Hippocampal formation (tissue), 2 donors: ENCODE data around the gene ALK.

Source experiments
- DNase-seq, 2 donors: peaks; one replicate each; lab custom pipeline; 2025; lab: John Stamatoyannopoulos, UW

ALK gene

GRCh38 chr2:29576231-29576630 lies 345.2 kb downstream of the ALK start:
- no peak for DNase-seq

- no peak for DNase-seq
Measured at GRCh38 chr2:29575370-29575890, 346.0 kb downstream of the ALK start.

- no peak for DNase-seq
Measured at GRCh38 chr2:29573612-29574011, 347.8 kb downstream of the ALK start.

- no peak for DNase-seq
Measured at GRCh38 chr2:29573147-29573546, 348.2 kb downstream of the ALK start.

GRCh38 chr2:29570539-29570938 lies 350.8 kb downstream of the ALK start:
- DNase-seq = no peak

GRCh38 chr2:29567906-29568520 lies 353.4 kb downstream of the ALK start:
- DNase-seq = no peak

- no peak for DNase-seq
Measured at GRCh38 chr2:29563697-29564096, 357.7 kb downstream of the ALK start.

- no peak for DNase-seq
Measured at GRCh38 chr2:29562896-29563295, 358.5 kb downstream of the ALK start.

- DNase-seq = no peak
Measured at GRCh38 chr2:29562319-29562718, 359.1 kb downstream of the ALK start.

GRCh38 chr2:29561628-29562027 lies 359.8 kb downstream of the ALK start:
- no peak for DNase-seq

- no peak for DNase-seq
Measured at GRCh38 chr2:29561181-29561580, 360.2 kb downstream of the ALK start.

- DNase-seq = no peak
Measured at GRCh38 chr2:29560566-29560965, 360.8 kb downstream of the ALK start.

- no peak for DNase-seq
Measured at GRCh38 chr2:29560030-29560429, 361.4 kb downstream of the ALK start.

GRCh38 chr2:29559578-29559977 lies 361.8 kb downstream of the ALK start:
- no peak for DNase-seq

GRCh38 chr2:29558097-29558496 lies 363.3 kb downstream of the ALK start:
- no peak for DNase-seq

- DNase-seq = no peak
Measured at GRCh38 chr2:29557268-29557667, 364.1 kb downstream of the ALK start.

- DNase-seq = no peak
Measured at GRCh38 chr2:29549069-29549380, 372.4 kb downstream of the ALK start.

- DNase-seq = no peak
Measured at GRCh38 chr2:29544917-29545316, 376.5 kb downstream of the ALK start.

GRCh38 chr2:29544031-29544430 lies 377.4 kb downstream of the ALK start:
- DNase-seq = no peak

- no peak for DNase-seq
Measured at GRCh38 chr2:29535188-29535587, 386.2 kb downstream of the ALK start.

GRCh38 chr2:29532436-29532835 lies 388.9 kb downstream of the ALK start:
- DNase-seq = no peak

- no peak for DNase-seq
Measured at GRCh38 chr2:29531626-29532025, 389.8 kb downstream of the ALK start.

GRCh38 chr2:29530281-29530680 lies 391.1 kb downstream of the ALK start:
- no peak for DNase-seq

- DNase-seq = no peak
Measured at GRCh38 chr2:29528891-29529520, 392.4 kb downstream of the ALK start.
